NB4 (cell line): ENCODE data around the gene OTUD5.

Experiments
- DNase-seq: peaks from one replicate; pipeline ENCODE4 v3.0.0; 2010; ENCODE audit warnings: low read depth
- H3K4me3 ChIP-seq: one replicate; pipeline ENCODE4 v1.5.1; 2011; ENCODE audit warnings: mild to moderate bottlenecking, low read depth, low read length, moderate library complexity
- MYC ChIP-seq: IDR thresholded peaks from 2 replicates; pipeline ENCODE4 v1.6.1; 2011; ENCODE audit warnings: low read depth, low read length
- POLR2A ChIP-seq: IDR thresholded peaks from 2 replicates; pipeline ENCODE4 v1.6.1; 2011; ENCODE audit warnings: mild to moderate bottlenecking; ENCODE audit not compliant: insufficient read length; ENCODE audit errors: extremely low read depth
- TF ChIP-seq, protein P1 (sequence below): IDR thresholded peaks from one replicate; pipeline ENCODE4 v1.5.1; 2012; ENCODE audit warnings: low read depth, low read length
- TF ChIP-seq, protein P2 (sequence below): IDR thresholded peaks from 2 replicates; pipeline ENCODE4 v1.6.1; 2011; ENCODE audit warnings: low read depth, low read length

The OTUD5 gene

DNA sequence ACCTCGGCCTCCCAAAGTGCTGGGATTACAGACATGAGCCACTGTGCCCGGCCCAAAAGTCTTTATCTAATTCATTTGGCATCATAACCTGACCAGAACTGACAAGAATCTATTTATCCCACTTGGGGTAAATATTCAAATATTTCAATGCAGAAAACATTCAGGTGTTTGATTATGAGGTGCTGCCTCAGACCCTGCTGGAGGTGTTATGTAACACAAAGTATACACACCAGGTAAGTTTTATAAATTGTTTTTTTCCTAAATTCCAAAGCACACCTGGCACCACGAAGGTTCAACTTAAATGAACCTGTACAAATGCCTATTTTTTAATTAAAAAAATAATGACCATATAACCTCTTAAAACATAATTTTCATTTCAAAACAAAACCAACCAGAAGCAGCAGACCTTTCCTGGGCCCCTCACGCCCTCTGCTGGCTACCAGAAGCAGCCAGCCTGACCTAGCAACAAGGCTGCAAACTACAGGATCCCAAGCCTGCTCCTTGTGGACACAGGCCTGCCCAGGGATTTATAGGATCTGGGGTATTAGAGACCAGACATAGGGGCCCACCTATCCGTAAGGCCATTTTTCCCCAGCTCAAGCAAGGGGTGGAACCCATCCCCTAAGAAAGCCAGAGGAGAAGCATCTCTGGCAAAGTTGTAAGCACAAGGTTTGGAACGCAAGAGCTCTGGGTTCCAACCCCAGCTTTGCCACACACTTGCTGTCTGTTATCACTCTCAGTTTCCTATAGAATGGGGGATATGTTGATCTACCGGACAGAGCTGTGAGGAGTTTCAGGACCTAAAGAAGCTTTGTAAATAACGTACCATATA, 11.7 kb downstream of the OTUD5 start:
- peak; percentile 56 for DNase-seq
- TF ChIP-seq POLR2A, result no peak
- TF ChIP-seq MYC, result no peak
- TF ChIP-seq, protein P1, sequence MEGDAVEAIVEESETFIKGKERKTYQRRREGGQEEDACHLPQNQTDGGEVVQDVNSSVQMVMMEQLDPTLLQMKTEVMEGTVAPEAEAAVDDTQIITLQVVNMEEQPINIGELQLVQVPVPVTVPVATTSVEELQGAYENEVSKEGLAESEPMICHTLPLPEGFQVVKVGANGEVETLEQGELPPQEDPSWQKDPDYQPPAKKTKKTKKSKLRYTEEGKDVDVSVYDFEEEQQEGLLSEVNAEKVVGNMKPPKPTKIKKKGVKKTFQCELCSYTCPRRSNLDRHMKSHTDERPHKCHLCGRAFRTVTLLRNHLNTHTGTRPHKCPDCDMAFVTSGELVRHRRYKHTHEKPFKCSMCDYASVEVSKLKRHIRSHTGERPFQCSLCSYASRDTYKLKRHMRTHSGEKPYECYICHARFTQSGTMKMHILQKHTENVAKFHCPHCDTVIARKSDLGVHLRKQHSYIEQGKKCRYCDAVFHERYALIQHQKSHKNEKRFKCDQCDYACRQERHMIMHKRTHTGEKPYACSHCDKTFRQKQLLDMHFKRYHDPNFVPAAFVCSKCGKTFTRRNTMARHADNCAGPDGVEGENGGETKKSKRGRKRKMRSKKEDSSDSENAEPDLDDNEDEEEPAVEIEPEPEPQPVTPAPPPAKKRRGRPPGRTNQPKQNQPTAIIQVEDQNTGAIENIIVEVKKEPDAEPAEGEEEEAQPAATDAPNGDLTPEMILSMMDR, result peak; percentile 80
- TF ChIP-seq, protein P2, sequence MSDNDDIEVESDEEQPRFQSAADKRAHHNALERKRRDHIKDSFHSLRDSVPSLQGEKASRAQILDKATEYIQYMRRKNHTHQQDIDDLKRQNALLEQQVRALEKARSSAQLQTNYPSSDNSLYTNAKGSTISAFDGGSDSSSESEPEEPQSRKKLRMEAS, result no peak

DNA sequence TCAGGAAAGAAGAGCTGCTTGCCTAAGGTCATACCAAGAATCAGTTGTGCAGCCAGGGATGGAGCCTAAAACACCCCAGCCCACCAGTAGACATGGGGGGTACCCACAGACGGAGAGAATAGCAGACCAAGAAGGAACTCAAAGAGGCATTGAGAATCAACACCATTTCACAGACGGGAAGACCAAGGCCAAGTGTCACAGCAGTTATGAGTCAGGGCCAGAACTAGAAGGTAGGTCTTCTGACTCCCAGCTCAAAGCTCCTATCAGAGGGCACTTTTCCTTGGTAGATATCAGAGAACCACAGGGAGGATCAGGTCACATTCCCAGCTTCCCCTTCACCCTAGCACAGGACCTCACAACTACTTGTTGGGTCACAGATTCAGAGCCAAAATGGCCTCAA, 14.5 kb downstream of the OTUD5 start:
- DNase-seq, result no peak
- no peak overlapping the region for H3K4me3 ChIP-seq
- TF ChIP-seq, protein P2, result no peak
- TF ChIP-seq, protein P1, result no peak

More for the DNA sequence above, 11.7 kb downstream of the OTUD5 start:
- no peak overlapping the region for H3K4me3 ChIP-seq

DNA sequence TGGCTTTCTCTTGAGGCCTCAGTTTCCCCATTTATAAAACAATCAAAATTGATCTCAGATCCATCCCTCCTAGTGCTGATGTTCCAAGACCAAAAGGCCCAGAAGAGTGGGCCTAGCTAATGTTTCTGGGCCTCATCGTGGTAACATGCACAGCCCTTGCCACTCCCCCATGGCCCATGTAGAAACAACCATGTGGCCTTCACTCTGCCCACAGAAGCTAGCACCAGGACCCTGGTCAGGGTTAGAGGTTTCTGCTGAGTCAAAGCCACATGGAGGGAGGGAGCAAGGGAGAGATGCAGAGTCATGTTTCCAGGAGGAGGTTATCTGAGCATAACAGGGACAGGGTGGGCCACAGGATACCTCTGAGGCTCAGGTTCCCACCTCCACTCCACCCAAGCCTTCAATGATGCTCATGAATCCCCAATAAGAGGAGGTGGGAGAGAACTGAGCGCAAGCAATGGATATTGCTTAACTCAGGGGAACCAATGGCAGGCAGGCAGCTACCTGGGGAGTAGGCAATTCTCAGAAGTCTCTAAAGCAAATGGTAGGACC, 16.9 kb downstream of the OTUD5 start:
- TF ChIP-seq MYC, result no peak
- TF ChIP-seq, protein P2, result peak; percentile 40; the same call in 1 of the 2 replicates
- H3K4me3 ChIP-seq, result no peak overlapping the region
- DNase-seq, result peak; percentile 58

DNA sequence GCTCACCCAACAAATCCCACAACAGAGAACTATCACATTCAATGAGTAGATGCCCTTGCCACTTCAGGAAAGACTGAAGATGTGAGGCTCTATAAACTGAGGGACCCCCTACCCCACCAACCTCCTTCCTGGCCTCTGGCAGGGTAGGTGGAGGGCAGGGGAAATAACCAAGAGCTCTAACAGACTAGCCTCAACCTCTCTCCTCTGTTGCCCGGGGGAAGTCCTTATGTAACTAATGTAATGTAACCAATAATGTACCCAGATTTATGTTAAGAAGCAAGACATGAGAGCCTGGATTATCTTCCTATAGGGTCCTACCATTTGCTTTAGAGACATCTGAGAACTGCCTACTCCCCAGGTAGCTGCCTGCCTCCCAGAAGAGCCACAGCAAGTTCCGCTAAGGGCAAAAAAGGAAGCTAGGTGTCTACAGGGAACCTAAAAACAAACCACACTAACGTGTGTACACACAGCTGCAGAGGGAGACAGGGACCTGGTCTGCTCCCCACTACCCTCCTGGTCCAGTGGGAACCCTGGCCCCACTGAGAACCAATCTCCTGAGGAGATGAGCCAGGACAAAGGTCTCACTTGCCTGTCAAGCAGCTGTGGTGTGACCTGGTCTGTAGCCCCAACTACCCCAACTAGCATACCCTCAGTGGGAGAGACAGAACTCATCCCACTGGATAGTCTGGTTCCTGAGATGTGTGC, 17.7 kb downstream of the OTUD5 start:
- TF ChIP-seq, protein P1, result no peak
- TF ChIP-seq POLR2A, result no peak
- H3K4me3 ChIP-seq, result no peak overlapping the region
- no peak for DNase-seq

DNA sequence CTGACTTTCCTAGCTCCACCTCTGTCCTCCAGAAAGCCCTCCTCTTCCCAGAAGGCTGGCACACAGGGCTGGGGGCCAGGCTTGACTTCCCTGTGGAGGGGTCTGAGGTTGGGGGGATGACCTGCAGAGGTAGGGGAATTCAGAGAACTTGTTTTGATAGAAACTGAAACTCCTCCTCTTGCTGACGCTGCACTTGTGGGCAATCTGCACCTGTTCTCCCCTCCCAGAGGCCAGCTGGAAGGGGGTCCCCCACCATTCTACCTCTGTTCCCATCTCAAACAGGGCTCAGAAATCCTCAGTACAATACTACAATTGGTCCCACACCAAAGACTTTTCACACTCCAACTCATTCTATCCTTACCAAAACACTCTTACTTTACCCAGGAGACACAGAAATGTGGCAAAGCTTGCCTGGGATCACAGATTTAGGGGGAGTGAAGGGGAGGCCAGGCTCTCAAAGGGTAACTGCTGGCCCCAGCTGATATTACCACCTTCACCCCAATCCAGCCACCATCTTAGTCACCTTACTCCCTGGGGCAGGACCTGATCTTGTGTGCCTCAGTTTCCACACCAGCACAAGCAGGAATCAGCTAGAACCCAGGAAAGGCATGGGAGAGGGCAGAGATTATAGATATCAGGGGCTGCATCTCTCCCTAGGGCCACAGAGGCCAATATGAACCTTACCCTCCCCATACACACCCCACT, 18.5 kb downstream of the OTUD5 start:
- no peak for DNase-seq
- TF ChIP-seq, protein P1, result no peak
- TF ChIP-seq, protein P2, result no peak
- no peak overlapping the region for H3K4me3 ChIP-seq
